GM19438 (cell line): ENCODE results near the gene PAX7.
"Not testable (repeated sequence)": the region's sequence is repeated elsewhere in the genome, so short reads cannot be mapped to it uniquely, and the experiment has no call there.

Experiments
- ATAC-seq: cut with Tn5 transposase; IDR thresholded peaks from one replicate; pipeline ENCODE4 v1.9.1; 2021; ENCODE audit warnings: low read depth; ENCODE audit not compliant: unreplicated experiment

The PAX7 gene

DNA sequence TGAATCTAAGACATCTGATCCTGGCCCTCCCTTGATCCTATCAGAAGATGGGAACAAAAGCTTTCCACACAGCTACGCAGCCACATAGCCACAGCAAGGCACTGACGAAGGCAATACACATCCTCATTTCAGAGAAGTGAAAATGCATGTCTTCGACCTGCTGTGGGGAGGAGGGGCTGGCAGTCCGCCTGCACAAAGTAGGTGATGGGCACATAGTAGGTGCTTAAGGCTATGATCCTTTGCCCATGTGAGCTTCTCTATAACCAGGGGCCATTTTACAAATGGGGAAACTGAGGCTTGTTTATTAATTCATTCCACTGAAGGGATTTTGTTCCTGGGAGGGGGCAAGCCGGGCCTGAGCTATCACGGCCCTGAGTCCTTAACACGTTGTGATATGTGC is 94.2 kb downstream of the PAX7 start:
- ATAC-seq = no peak

DNA sequence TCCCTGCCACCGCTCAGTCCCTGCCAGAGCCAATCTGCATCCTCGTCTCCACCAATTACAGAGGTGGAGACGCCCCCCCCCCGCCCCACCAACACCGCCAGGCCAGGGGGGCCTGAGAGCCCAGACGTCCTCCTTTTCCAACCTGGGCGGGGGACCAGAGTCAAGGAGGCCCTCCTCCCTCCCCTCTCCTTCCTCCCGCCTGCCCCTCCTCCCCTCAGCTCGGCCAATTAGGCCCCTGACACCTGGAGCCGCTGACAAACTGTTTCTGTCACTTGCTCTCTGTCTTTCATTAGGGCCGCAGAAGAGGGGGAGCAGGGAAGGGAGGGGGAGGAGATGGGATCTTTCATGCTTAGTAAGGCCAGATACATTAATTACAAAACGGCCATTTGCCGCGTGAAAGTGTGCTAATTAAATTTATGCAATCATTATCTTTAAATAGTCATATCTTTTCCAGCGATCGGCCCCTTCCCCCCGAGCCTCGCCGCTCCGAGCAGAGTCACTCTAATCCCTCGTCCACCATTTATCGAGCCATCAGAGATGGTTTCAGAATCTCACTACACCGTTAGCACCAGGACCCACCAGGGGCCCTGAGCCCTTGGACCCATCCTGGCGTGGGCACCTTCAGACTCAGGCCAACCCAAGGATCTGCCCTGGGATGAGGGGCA is 94.7 kb downstream of the PAX7 start:
- ATAC-seq = no peak

DNA sequence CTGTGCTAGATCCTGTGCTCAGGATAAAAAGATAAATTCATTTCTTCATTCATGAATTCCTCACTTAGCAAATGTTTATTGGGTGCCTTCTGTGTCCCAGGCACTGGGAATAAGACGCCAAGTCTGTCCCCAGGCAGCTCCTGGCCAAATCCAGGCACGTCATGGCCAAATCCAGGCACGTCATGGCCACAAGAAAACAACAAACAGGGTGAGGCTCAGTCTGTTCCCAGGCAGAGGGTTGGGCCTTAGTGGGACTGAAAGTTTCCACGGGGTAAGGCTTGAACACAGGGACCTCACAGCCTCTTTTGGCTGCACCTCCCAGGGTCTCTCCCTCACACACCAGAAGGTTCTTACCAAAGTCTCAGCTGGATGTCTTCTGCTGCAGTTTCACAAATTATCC is 95.7 kb downstream of the PAX7 start:
- ATAC-seq = no peak

DNA sequence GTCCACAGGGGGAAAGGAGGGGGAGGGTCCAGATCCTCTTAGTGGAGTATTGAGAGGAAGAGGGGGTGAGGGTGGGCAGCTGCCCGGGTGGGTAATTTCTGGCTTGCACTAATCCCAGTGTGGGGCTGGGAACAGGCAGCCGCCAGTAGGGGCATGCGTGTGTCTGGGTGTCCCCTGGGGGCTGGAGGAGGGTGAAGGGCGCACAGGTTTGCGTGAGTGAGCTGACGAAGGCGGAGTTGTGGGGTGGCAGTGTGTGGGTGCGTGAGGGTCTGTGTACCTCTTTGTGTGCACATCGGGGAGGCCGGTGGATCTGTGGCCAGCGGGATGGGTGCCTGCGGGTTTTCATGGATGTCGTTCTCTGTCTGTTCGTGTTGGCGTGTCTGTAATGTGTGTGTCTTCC is 97.3 kb downstream of the PAX7 start:
- ATAC-seq = no peak

DNA sequence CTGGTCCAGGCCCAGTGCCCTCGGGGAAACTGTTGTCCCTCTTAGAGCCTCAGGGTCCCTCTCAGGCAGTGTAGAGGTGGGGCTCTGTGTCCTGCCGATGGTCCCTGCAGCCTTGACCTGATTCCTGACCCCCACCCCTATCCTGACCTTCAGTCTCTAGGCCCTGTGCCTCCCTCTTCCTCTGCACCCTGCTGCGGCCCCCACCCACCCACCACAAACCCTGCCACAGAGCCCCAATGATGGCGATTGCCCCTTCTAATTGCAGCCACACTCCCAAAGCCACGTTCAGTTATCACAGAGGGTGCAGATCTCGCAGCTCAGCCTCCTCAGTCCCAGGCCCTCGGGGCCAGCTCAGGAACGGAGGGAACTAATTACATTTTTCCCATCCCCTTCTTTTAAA is 99.7 kb downstream of the PAX7 start:
- ATAC-seq = no peak

DNA sequence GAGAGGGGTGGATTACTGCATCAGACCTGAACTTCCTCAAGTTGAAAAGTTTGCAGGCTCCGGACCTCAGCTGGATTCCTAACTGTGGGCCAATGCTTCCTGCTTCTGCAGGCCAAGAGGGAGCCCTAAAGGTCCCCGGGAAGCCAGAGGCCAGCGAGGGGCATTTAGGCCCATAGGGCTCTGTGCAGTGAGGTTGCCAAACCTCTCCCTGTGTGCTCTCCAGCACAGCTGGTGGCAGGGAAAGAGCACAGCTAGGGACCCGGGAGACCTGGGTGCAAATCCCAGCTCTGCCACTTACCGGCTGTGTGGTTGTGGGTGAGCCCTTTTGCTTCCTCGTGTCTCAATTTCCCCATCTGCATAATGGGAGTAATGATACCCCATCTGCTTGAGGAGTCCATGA is 100.5 kb downstream of the PAX7 start:
- no peak for ATAC-seq

DNA sequence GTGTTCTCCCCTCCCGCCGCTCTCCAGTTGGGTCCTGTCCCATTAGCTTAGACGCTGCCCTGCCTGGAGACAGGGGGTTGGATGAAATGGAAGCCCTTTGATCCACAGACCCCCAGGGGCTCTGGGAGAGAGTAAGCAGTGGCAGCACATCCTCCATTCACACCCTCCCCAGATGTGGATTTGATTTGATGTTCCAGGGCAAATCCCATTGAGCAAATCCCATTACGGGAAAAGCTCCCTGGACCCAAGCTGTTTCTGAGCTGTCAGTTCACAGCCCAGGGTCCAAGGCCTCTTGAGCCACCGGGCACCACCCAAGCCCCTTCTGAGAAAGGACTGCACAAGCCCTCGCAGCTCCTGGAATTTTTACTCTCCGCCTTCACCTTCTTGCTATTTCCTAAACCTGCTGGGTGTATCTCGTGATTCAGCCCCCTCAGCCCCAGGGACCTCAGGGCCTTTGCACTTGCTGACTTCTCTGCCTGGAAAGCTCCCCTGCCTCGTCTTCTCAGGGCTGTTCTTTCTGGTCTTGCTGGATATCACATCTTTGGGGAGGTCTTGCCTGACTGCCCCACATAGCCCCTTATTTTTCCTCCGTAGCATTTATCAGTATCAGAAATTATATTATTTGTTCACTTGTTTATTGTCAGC is 101.1 kb downstream of the PAX7 start:
- ATAC-seq = no peak

DNA sequence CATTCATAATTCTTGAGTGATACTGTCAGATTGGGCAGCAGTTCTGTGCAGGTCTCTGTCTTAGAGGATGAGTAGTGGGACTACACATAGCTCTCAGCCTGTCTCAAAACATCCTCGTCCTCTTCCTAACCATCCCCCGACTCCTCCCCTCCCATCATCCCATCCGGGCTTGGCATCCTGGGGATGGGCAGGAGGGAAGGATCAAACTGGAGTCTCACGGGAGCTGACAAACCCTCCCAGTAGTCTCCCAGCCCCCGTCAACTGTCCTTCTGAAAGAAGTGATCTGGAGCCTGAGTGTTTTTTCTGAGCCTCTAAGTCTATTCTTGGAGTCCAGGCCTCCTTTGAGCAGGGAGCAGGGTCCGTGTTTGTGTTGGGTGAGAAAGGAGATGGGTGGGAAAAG is 102.0 kb downstream of the PAX7 start:
- no peak for ATAC-seq

DNA sequence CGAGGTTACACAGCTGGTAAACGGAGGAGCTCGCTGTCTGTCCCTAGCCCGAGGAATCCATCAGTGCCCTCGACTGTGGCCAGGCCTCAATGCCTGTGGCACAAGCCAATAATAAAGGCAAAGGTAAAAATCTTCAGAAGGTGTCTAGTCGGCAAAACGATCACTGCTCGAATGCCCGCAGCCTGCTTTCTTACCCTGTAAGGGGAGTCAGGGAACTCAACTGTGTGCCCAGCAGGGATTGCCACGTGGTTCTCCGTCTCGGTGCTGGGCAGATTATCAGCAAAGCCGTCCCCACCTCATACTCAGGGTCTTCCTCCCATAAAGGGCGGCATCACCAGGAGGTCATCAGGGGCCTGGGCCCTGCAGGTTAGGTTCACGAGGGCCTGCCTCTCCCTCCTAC is 103.4 kb downstream of the PAX7 start:
- no peak for ATAC-seq

DNA sequence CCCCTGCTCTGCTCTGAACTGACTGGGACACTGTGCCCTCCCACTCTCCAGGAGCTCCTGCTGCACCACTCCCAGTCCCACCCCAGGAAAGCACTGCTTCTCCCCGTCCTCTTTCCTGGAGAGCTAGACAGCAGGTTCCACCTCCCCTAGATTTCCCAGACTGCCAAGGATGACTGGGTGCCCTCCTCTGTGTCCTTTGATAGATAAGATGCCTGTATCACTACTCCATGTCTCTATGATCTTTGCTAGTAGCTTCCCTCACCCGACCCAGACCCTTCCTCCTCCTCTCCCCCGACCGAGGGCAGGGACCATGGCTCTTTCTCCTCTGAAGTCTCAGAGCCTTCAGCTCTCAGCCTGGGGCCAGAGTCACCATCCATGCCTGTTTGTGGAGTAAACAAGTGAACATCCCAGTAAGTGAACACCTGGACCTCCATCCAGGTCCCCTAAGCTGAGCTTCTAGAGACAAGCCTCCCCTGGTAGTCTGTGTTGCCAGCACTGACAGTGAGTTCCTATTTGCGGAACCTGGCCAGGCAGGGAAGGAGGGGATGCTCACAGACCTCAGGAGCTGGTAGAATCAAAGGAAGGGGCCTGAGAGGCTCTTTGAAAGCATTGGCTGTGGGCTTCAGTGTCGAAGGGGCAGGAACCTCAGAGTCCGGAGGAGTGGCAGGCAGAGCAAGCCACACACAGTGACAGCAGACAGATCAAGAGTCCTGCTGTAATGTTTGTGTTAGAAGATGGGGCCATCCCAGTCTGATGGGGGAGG is 104.0 kb downstream of the PAX7 start:
- ATAC-seq = no peak

DNA sequence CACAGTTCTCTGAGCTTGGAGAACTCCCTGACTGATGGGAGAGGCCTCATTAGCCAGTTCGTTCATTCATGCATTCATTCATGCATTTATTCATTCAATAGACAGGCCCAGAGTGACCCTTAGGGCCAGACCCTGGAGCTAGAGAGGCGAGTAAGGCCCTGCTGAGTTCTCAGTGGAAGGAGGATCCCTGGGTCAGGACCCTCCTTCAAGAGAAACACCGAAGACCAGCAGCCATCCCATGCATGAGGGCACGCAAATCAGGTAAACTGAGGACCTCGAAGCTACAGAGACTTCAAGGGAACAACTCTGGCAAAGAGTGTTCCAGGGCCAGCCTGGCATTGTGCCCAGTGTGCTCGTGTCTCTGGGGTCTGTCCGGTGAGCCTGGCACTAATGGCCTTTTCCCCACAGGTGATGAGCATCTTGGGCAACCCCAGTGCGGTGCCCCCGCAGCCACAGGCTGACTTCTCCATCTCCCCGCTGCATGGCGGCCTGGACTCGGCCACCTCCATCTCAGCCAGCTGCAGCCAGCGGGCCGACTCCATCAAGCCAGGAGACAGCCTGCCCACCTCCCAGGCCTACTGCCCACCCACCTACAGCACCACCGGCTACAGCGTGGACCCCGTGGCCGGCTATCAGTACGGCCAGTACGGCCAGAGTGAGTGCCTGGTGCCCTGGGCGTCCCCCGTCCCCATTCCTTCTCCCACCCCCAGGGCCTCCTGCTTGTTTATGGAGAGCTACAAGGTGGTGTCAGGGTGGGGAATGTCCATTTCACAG is 104.8 kb downstream of the PAX7 start:
- ATAC-seq = no peak

DNA sequence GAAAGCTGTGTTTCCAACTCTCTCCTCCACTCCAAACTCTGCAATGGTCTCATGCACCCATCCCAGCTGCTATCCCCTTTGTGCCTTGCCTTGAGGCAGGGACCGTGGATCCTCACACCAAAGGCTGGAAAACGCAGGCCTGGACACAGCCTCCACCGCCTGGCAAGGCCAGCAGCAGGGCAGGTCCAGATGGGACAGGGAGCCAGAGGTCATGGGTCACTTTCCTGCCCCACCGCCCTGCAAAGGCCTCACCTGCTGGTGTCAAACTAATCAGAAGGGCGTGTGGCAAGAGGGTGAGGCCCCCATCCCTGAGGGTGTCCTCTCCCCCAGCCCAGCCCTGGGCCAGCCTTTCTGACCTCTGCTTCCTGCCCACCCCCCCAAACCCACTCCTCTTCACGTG is 106.3 kb downstream of the PAX7 start:
- ATAC-seq = no peak

DNA sequence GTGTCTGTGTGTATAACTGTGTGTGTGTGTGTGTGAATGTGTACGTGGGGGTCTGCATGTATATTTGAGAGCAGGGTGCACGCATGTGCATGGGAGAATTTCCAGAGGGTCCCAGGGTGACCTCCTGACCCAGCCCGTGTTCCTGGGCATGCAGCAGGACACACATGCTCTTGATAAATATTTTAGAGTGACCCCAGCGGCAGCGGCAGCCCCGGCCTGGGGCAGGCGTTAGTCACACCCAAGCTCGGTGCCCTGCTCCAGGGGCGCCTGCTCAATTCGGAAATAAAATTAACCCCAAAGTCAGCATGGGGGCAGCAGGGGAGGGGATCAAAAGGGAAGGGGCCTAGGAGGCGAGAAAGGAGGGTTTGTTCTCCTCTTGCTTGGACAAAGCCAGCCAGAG is 107.5 kb downstream of the PAX7 start:
- ATAC-seq = no peak

DNA sequence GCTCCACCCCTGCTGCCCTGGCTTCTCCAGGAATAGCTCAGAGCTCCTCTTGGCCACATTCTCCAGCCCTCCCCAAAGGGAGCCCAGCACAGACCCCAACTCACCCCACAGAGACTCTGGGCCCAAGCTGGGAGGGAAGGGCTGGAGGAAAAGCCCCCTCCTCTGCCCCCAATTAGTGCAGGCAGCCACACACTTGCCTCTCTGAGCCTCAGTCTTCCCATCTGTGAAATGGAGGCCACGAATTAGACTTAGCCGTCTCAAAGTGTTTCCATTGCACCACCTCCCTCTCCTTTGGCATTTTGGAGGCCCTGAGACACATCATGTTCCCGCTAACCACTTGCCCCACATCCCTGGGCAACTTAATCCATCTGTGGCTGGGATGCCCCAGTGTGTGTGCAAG is 108.0 kb downstream of the PAX7 start:
- ATAC-seq = no peak

DNA sequence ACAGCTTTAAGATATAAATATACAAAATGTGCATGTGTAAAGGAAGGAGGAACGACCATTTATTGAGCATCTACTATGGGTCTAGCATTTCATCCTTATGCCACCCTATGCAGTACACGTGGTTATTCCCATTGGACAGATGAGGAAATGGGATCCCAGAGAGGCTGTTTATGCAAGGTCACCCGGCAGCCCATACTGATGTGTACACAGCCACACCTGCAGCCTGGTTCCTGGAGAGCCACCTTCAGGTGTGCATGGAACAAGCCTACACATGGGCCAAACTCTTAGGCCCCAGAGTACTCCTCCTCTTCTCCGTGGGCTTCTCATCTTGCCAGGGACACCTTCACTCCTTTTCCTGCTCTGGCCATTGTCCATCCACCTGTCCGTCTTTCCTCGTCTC is 108.8 kb downstream of the PAX7 start:
- ATAC-seq = no peak

DNA sequence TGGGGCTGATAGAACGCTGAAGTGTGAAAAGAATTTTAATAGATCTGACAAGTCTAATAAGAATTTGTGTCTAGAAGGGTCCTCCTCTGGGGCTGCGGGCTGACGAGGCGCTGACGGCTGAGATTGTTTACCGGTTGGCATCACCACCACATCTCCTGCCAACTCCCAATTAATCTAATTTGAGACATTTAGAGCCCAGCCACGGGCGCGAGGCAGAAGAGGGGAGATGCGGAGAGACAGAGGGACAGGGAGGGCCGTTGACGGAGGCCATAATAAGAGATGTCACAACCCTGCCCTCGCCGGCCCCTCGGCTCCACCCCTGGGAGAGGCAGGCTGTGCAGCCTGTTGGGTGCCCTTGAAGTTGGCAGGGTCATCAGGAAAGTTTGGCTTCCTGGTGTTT is 109.3 kb downstream of the PAX7 start:
- ATAC-seq = no peak

DNA sequence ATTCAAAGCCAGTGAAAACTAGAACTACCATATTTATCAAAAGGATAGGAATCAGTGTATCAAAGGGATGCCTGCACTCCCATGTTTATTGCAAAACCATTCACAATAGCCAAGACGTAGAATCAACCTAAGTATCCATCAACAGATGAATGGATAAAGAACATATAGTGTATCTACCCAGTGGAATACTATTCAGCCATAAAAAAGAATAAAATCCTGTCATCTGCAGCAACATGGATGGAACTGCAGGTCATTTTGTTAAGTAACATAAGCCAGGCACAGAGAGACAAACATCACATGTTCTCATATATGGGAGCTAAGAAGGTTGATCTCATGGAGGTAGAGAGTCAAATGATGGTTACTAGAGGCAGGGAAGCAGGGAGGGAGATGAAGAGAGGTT is 110.0 kb downstream of the PAX7 start:
- no peak for ATAC-seq

DNA sequence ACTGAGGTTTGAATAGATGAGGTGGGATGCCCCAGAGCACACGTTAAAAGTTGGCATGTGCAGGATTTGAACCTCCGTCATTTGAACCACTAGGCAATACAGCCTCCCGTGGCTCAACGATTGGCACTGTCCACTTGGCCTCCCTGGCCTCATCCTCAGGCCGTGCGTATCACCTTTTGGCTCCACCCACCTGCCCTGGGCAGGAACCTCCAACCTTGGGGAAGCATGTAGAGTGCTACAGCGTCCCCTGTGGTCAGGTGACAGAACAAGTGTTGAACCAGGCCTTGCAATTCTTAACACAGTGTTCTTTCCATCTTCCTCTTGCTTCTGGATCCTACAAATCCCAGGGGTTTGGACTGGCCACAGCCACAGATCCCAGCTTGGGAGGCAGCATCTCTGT is 112.6 kb downstream of the PAX7 start:
- ATAC-seq = no peak

DNA sequence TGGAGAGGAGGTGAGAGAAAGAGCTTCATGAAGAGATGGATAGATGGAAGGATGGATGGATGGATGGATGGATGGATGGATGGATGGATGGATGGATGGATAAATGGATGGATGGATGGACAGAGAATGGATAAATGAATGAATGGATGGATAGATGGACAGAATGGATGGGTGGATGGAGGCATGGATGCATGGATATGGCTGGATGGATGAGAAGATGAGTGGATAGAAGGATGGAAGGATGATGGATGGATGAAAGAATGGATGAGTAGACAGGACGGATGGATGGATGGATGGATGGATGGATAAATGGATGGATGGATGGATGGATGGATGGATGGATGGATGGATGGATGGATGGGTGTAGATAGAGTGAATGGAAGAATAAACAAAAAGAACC is 113.7 kb downstream of the PAX7 start:
- ATAC-seq = not testable (repeated sequence)

DNA sequence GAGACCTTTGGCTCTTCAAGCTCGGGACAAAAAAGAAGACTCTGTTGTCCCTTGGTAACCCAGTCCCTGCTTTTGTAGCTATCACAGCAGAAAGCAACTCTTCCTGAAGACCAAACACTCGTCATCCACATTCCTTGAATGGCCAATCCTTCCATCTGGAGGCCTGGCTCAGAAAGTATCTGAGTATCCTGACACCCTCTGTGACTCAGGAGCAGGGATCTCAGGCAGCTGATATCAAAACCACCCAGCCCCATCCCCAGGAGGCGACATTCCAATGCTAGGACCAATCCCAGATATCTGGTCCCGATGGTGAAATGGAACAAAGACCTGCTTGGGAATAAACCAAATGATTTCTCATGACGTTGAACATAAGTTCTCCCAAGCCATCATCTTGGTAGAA is 116.3 kb downstream of the PAX7 start:
- ATAC-seq = no peak

DNA sequence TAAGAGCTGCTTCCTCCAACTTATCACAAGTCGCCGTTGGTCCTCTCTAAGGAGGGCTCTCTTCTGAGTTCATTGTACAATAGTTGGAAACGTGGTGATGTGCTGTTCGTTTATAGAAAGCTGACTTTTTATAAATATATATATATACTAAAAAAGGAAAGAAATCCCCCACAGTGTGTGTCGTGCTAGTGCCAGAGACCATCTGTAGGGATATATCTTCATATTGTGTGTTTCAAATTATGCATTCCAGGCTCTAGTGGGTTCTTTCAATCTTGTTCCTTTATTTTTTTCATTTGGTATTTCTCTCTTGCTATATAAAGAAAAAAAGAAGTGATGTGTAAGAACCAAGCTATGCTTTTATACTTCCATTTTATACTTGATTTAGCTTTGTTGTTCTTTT is 117.0 kb downstream of the PAX7 start:
- no peak for ATAC-seq
